ENCODE data around the gene OR3A1. TPM values are rescaled to one million over a fixed set of nuclear protein-coding genes. Genes with fewer than 3 reads are reported as not detected.
"Not testable (repeated sequence)": the region's sequence is repeated elsewhere in the genome, so short reads cannot be mapped to it uniquely, and the experiment has no call there.

Gene OR3A1
- total RNA-seq (not detected in 2 replicates), polyA plus RNA-seq (0.03 TPM in 1 of 2 replicates, not detected in the other), polyA minus RNA-seq (ENCODE audit: low replicate concordance) (2.0 TPM in 1 of 2 replicates, not detected in the other)
- polyA plus RNA-seq (2012): not detected in 2 replicates

GRCh38 chr17:3298260-3298659, at the start of gene OR3A1:
Gene OR3A1, minus strand, starts transcription at chr17:3298360. Its CDS starts 5,778 bp downstream, at chr17:3292582.
- no peak for TF ChIP-seq CTCF (conservative IDR thresholded peaks at IDR 0.05 in 1 of 2, IDR thresholded peaks at IDR 0.05 in 1 of 2; ENCODE audit: low read depth in 1 of 2, low read length in 2 of 2)
- no peak for TF ChIP-seq EZH2 (IDR thresholded peaks at IDR 0.05; ENCODE audit: low read length, missing control alignments)
- Histone ChIP-seq H3K36me3 (ENCODE audit: control insufficient read depth, insufficient read depth, low read length) (no peaks in the 10 kb centered on the region), H3K4me3 (replicated peaks in 1 of 4; ENCODE audit: control extremely low read depth in 1 of 4, insufficient read depth in 1 of 4, low read depth in 3 of 4, low read length in 4 of 4) (no peak within 1 kb of the TSS), H3K27ac (ENCODE audit: insufficient read depth, low read length) (no peak within 1 kb of the TSS), H3K4me1 (ENCODE audit: control insufficient read depth, extremely low read depth, insufficient read depth, low read length) (no peaks in the 10 kb centered on the region), H3K9me3 (ENCODE audit: control insufficient read depth, insufficient read depth, low read depth, low read length) (no peaks in the 10 kb centered on the region), H2AFZ (ENCODE audit: low read length) (no peak within 1 kb of the TSS), H3K79me2 (ENCODE audit: control insufficient read depth, insufficient read depth, low read length) (no peaks in the 10 kb centered on the region), H3K9ac (ENCODE audit: insufficient read depth, low read length) (no peak within 1 kb of the TSS), H3K4me2 (ENCODE audit: extremely low read depth, insufficient read depth, low read length) (no peak within 1 kb of the TSS), H4K20me1 (ENCODE audit: control insufficient read depth, extremely low read depth, insufficient read depth, low read length) (no peaks in the 10 kb centered on the region), H3K27me3 (ENCODE audit: control insufficient read depth, insufficient read depth, low read length) (no peaks in the 10 kb centered on the region)
- no peak for DNase-seq (ENCODE audit: low read depth in 2 of 2)

GRCh38 chr17:3342782-3343181, 44.6 kb upstream of the OR3A1 start:
- not testable (repeated sequence) for H3K4me3 ChIP-seq (replicated peaks in 1 of 4; ENCODE audit: control extremely low read depth in 1 of 4, insufficient read depth in 1 of 4, low read depth in 3 of 4, low read length in 4 of 4); H3K4me1 ChIP-seq (ENCODE audit: control insufficient read depth, extremely low read depth, insufficient read depth, low read length); DNase-seq (ENCODE audit: low read depth in 2 of 2); H3K9me3 ChIP-seq (ENCODE audit: control insufficient read depth, insufficient read depth, low read depth, low read length); H3K4me2 ChIP-seq (ENCODE audit: extremely low read depth, insufficient read depth, low read length); H3K36me3 ChIP-seq (ENCODE audit: control insufficient read depth, insufficient read depth, low read length); H3K27me3 ChIP-seq (ENCODE audit: control insufficient read depth, insufficient read depth, low read length); H3K27ac ChIP-seq (ENCODE audit: insufficient read depth, low read length); H4K20me1 ChIP-seq (ENCODE audit: control insufficient read depth, extremely low read depth, insufficient read depth, low read length); H3K79me2 ChIP-seq (ENCODE audit: control insufficient read depth, insufficient read depth, low read length); H3K9ac ChIP-seq (ENCODE audit: insufficient read depth, low read length); H2AFZ ChIP-seq (ENCODE audit: low read length)

GRCh38 chr17:3335876-3336275, 37.7 kb upstream of the OR3A1 start:
- Histone ChIP-seq H3K79me2 (ENCODE audit: control insufficient read depth, insufficient read depth, low read length) (no peaks in the 10 kb centered on the region), H3K4me2 (ENCODE audit: extremely low read depth, insufficient read depth, low read length) (no peak overlapping the region), H3K27ac (ENCODE audit: insufficient read depth, low read length) (no peak overlapping the region), H3K27me3 (ENCODE audit: control insufficient read depth, insufficient read depth, low read length) (no peaks in the 10 kb centered on the region), H4K20me1 (ENCODE audit: control insufficient read depth, extremely low read depth, insufficient read depth, low read length) (no peaks in the 10 kb centered on the region), H3K36me3 (ENCODE audit: control insufficient read depth, insufficient read depth, low read length) (no peaks in the 10 kb centered on the region), H3K4me3 (replicated peaks in 1 of 4; ENCODE audit: control extremely low read depth in 1 of 4, insufficient read depth in 1 of 4, low read depth in 3 of 4, low read length in 4 of 4) (no peak overlapping the region), H2AFZ (ENCODE audit: low read length) (no peak overlapping the region), H3K9ac (ENCODE audit: insufficient read depth, low read length) (no peak overlapping the region), H3K9me3 (ENCODE audit: control insufficient read depth, insufficient read depth, low read depth, low read length) (no peaks in the 10 kb centered on the region), H3K4me1 (ENCODE audit: control insufficient read depth, extremely low read depth, insufficient read depth, low read length) (no peaks in the 10 kb centered on the region)
- DNase-seq (ENCODE audit: low read depth in 2 of 2): no peak
- TF ChIP-seq CTCF (conservative IDR thresholded peaks at IDR 0.05 in 1 of 2, IDR thresholded peaks at IDR 0.05 in 1 of 2; ENCODE audit: low read depth in 1 of 2, low read length in 2 of 2) (no peak), EZH2 (IDR thresholded peaks at IDR 0.05; ENCODE audit: low read length, missing control alignments) (no peak)
